Omental fat pad (tissue), 4 donors: Measurements from ENCODE around the gene NDUFS8. TPM values are rescaled to one million over a fixed set of nuclear protein-coding genes. Genes with fewer than 3 reads are reported as not detected.

Experiments used
- ATAC-seq: fragments of 150-250 bp; one replicate; pipeline ENCODE4 v1.9.1; 2016; ENCODE audit warnings: mild to moderate bottlenecking, moderate library complexity; ENCODE audit not compliant: low FRiP score
- DNase-seq: peaks from one replicate; pipeline ENCODE4 v3.0.0-alpha.2; 2019; ENCODE audit warnings: low spot score
- CTCF ChIP-seq, 3 donors: fragments of 450-650 bp; IDR thresholded peaks; one replicate each; pipeline ENCODE4 v1.5.1; 2016 to 2017; ENCODE audit warnings: antibody characterized with exemption in 3 of 3, mild to moderate bottlenecking in 3 of 3, moderate library complexity in 2 of 3
- total RNA-seq, 4 donors: library from RNA; depleted of rRNA; stranded (reverse); fragments of >200 nt; gene quantifications; one replicate each; pipeline ENCODE4 v1.1.0, GENCODE V29; 2016

Gene NDUFS8
- total RNA-seq, 4 donors from 2014 or later, result 91.1 to 155 (median 128) TPM

- TF ChIP-seq CTCF (IDR thresholded peaks at IDR 0.05), result no peak
- DNase-seq (no peak), ATAC-seq (no peak)
Measured at GRCh38 chr11:68022531-68022930, 8.0 kb upstream of the NDUFS8 start.

GRCh38 chr11:68024508-68024907 is 6.0 kb upstream of the NDUFS8 start:
- no peak for ATAC-seq
- no peak for DNase-seq
- no peak for TF ChIP-seq CTCF (IDR thresholded peaks at IDR 0.05)

- no peak for DNase-seq
- no peak for ATAC-seq
- no peak for TF ChIP-seq CTCF (IDR thresholded peaks at IDR 0.05)
Measured at GRCh38 chr11:68025047-68025446, 5.4 kb upstream of the NDUFS8 start.

GRCh38 chr11:68026391-68027105 is 3.9 kb upstream of the NDUFS8 start:
- ATAC-seq (no peak), DNase-seq (no peak)
- TF ChIP-seq CTCF (IDR thresholded peaks at IDR 0.05), result no peak

GRCh38 chr11:68027667-68028066 is 2.8 kb upstream of the NDUFS8 start:
- DNase-seq (no peak), ATAC-seq (no peak)
- no peak for TF ChIP-seq CTCF (IDR thresholded peaks at IDR 0.05)

GRCh38 chr11:68028802-68029545 is 1.5 kb upstream of the NDUFS8 start:
- no peak for ATAC-seq
- no peak for DNase-seq
- TF ChIP-seq CTCF (IDR thresholded peaks at IDR 0.05), result no peak

GRCh38 chr11:68031144-68031464 is 623 bp downstream of the NDUFS8 start:
- no peak for DNase-seq
- ATAC-seq, result no peak
- no peak for TF ChIP-seq CTCF (IDR thresholded peaks at IDR 0.05)
